Mesodermal cell (in vitro differentiated cells): Measurements from ENCODE around the gene LCN1.
"Not testable (repeated sequence)": the region's sequence is repeated elsewhere in the genome, so short reads cannot be mapped to it uniquely, and the experiment has no call there.

Experiments
- H3K27ac ChIP-seq: 2 replicates; pipeline ENCODE4 v1.7.0; 2013; ENCODE audit warnings: mild to moderate bottlenecking, low read depth, low read length, moderate library complexity; ENCODE audit not compliant: severe bottlenecking
- H3K36me3 ChIP-seq: 2 replicates; pipeline ENCODE4 v1.7.1; 2013; ENCODE audit warnings: mild to moderate bottlenecking, low read length, moderate library complexity; ENCODE audit not compliant: control insufficient read depth, insufficient read depth
- H3K4me1 ChIP-seq: one replicate; pipeline ENCODE4 v1.7.1; 2013; ENCODE audit warnings: mild to moderate bottlenecking, low read length; ENCODE audit not compliant: insufficient read depth, control insufficient read depth, poor library complexity, severe bottlenecking
- H3K4me3 ChIP-seq: 2 replicates; pipeline ENCODE4 v1.7.0; 2013; ENCODE audit warnings: low read length, control low read depth, mild to moderate bottlenecking; ENCODE audit not compliant: insufficient read depth, poor library complexity, severe bottlenecking; ENCODE audit errors: extremely low read depth
- H3K9me3 ChIP-seq: 2 replicates; pipeline ENCODE4 v1.7.1; 2013; ENCODE audit warnings: mild to moderate bottlenecking, low read length, moderate library complexity; ENCODE audit not compliant: control insufficient read depth
- WGBS, 2 experiments: methylation state at CpG; one replicate each; pipeline ENCODE4 v1.1.5; 2013; ENCODE audit warnings: missing lambda C conversion rate in 2 of 2; ENCODE audit not compliant: insufficient coverage in 2 of 2; 5-methylcytosine and 5-hydroxymethylcytosine counted together

LCN1 gene

DNA sequence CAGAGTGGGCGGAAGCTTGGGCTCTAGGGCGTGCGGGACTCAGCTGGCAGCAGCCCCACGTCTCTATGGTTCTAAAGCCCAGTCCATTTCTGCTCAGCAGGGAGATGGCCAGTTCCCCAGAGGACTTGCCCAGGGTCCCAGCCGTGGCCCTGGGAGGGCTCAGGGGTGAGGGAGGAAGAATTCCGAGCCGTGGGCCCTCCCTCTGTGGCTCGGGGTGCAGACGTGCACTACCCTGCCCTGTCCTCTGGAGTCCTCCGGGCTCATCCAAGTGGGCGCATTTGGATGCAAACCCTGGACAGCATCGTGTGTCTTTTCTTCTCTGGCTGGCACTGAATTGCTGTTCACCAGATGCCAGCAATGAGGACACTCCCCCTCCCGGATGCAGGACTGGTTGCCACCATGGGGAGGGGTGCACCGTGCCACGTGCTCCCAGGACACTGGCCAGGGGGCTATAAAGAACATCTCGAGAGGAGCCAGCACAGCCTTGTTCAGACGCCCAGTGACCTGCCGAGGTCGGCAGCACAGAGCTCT is 24.5 kb downstream of the LCN1 start, which contains the start of gene OBP2A:
TSS of gene OBP2A (plus strand) at position 481 of the 531 bp plus-strand sequence. CDS start 55 bp downstream, outside the sequence.
- not testable (repeated sequence) for H3K27ac ChIP-seq
- 84 to 86% methylated on average over 7 to 9 of the region's 19 CpGs for WGBS, 2 experiments

DNA sequence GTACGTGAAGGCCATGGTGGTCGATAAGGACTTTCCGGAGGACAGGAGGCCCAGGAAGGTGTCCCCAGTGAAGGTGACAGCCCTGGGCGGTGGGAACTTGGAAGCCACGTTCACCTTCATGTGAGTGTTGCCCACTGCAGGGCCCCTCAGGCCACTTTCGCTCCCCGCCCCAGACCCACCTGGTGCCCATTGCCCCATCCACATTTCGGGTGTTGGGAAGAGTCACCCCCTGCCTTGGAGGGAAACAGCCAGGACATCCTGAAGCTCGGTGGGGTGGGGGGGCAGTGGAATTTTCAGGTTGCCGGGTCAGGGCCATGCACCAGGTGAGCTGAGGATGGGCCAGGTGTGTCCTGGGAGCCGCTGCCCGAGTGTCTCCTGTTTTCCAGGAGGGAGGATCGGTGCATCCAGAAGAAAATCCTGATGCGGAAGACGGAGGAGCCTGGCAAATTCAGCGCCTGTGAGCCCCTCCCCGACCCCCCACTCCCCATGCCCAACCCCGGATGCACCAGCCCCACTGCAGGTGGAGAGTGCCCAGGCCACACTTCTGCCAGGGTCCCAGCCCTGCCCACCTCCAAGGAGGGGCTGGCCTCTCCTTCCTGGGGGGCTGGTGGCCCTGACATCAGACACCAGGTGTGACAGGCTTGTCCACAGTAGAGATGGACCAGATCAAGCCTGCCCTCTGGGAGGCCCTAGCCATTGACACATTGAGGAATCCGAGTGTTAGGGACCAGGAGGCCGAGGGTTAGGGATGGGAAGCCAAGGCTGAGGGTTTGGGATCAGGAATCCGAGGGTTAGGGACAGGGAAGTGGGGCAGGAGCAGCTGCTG is 25.8 kb downstream of the LCN1 start:
- WGBS, 2 experiments = 92 to 97% methylated on average over 12 to 13 of the region's 21 CpGs
- H3K4me3 ChIP-seq, H3K9me3 ChIP-seq, H3K27ac ChIP-seq, H3K36me3 ChIP-seq, H3K4me1 ChIP-seq: not testable (repeated sequence)

More for the DNA sequence above, 24.5 kb downstream of the LCN1 start, which contains the start of gene OBP2A:
- H3K4me3 ChIP-seq, H3K36me3 ChIP-seq, H3K9me3 ChIP-seq: not testable (repeated sequence)
- H3K4me1 ChIP-seq = peaks cover 11% of the 10 kb centered on the region

DNA sequence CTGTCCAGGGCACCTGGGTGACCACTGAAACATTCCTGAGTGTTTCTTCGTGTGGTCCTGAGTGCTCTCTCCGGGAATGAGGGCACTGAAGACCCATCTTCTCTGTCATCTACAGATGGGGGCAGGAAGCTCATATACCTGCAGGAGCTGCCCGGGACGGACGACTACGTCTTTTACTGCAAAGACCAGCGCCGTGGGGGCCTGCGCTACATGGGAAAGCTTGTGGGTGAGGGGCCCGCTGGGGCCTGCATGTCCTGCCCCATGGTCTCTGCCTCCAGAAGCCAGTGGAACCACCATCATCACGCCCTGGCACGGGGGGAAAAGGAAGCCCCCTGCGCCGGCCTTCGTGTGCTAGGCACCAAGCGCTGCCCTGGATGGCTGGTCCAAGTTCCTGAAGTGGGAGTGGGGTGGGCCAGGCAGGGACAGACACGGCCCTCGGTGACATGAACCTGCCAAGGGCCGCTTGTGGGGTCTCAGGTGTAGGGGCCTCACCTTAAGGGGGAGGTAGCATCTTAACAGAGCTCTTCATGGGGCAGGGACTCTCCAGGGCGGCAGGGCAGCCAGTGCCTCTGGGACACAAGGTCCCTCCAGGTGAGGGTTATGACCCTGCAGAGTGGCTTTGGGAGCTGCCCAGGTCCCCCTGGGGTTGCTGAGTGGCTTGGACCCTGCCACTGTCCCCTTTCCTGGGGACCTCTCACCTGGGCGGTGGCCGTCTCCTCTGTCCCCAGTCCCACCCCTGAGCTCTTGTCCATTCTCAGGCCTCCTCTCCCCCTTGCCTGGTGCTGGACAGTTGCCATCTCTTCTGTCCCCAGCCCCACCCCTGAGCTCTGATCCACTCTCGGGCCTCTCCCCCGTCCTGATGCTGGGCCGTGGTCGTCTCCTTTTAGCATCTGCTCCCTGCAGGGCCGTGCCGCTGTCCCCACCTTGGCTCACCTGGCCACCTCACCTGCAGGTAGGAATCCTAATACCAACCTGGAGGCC is 26.8 kb downstream of the LCN1 start:
- Histone ChIP-seq H3K4me3 (no peak overlapping the region), H3K4me1 (peaks cover 7% of the 10 kb centered on the region), H3K36me3 (no peaks in the 10 kb centered on the region), H3K27ac (no peak overlapping the region), H3K9me3 (no peaks in the 10 kb centered on the region)
- 87 to 88% methylated on average over 23 to 27 of the region's 28 CpGs for WGBS, 2 experiments

DNA sequence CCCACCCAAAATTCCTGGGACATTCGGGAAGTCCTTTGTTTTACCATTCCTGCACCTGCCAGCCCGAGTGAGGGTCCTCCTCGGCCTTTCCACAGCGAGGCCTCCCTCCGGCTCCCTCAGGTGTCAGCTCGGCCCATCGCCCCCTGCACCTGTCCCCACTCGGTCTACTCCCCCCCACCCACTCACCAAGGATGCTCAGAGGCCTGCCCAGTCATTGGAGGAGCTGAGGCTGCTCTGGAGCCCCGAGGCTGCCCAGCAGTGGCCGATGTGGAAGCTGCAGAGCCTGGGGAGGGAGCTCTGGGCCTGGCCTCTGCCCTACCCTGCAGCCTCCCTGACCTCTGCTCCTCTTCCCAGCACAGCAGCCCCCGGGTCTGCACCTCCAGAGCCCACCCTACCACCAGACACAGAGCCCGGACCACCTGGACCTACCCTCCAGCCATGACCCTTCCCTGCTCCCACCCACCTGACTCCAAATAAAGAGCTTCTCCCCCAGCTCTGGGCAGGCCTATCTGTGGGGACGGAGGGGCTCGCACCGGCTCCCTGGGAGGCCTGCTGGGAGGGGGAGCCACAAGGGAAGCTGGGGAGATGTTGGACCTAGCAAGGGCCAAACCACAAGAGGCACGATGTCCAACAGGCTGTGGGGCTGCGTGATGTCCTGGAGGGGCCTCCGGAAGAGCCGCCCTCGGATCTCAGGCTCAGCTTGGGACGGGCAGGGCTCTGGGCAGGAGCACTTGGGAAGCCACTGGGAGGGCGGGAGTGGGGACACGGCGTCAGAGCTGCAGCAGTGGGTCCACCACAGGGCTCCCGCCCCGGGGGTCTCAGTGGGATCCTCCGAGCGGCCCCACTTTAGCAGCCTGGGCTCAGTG is 28.5 kb downstream of the LCN1 start:
- 88 to 95% methylated on average over 18 to 25 of the region's 28 CpGs for WGBS, 2 experiments
- H3K4me1 ChIP-seq, H3K4me3 ChIP-seq, H3K36me3 ChIP-seq, H3K27ac ChIP-seq, H3K9me3 ChIP-seq: not testable (repeated sequence)

DNA sequence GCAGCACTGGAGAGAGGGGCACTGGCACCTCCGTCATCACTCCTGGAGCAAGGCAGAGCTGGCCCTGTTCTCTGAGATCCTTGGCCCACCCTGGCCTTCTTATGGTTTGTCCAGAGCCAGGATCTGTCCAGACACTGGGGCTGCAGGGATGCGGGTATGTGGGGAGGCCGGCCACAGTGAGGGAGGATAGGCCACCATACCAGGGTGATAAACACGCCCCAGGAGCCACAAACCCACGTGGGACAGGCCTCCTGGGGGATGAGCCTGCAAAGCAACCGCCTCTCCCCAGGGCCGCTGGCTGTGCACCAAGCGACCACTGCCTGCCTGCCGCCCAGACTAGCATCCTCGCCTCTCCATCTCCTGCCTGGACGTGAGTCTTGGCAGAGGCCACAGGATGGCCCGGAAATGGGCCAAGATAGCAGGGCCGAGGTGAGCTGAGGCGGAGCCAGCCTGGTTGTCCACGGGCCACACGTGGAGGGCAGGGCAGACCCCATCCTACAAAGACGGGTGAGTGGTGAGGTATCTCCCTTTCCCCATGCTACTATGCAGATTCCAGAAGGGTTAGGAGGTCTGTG is 29.2 kb downstream of the LCN1 start:
- WGBS, 2 experiments = 90 to 92% methylated on average over 12 to 17 of the region's 17 CpGs
- Histone ChIP-seq H3K27ac (no peak overlapping the region), H3K9me3 (no peaks in the 10 kb centered on the region), H3K36me3 (no peaks in the 10 kb centered on the region), H3K4me3 (no peak overlapping the region), H3K4me1 (no peaks in the 10 kb centered on the region)

DNA sequence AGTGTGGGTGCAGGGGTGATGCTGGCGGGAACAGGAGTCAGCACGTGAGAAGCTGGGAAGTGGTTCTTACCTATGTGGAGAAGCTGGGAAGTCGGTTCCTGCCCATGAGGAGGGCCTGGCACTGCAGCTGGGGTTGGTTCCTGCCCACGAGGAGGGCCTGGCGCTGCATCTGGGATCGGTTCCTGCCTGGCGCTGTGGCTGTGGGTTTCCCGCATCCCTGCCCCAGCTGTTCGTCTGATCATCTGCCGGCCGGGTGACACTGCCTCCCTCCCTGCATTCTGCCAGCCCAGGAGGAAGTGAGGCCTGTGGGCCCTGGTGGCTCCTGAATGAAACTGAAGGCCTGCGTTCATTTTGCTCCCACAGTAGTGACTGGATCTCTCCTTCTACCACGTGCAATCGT is 29.8 kb downstream of the LCN1 start:
- WGBS, 2 experiments = 86 to 92% methylated on average over 14 of the region's 14 CpGs
- no peak overlapping the region for H3K27ac ChIP-seq
- no peaks in the 10 kb centered on the region for H3K4me1 ChIP-seq
- H3K4me3 ChIP-seq = no peak overlapping the region
- H3K36me3 ChIP-seq = no peaks in the 10 kb centered on the region
- H3K9me3 ChIP-seq = no peaks in the 10 kb centered on the region

DNA sequence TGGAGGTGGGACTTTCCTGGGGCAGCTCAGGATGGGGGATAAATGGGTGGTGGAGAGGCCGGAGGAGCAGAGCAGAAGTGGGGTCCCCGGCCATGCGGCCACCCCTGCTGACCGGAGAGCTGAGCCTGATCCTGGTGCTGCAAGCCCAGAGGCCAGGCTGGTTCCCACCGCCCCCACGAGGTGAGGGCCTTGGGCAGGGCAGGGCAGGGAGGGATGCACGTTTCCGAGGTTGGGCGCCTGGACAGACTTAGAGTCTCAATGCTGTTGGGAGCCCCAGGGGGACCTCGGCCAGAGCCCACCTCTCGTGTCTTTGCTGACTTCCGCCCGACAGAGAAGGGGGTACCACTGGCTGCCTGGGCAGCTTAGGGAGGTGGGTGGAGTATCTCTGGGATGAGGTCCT is 30.2 kb downstream of the LCN1 start:
- H3K9me3 ChIP-seq = no peaks in the 10 kb centered on the region
- no peak overlapping the region for H3K4me3 ChIP-seq
- H3K36me3 ChIP-seq = no peaks in the 10 kb centered on the region
- no peak overlapping the region for H3K27ac ChIP-seq
- H3K4me1 ChIP-seq = no peaks in the 10 kb centered on the region
- 92 to 98% methylated on average over 13 of the region's 13 CpGs for WGBS, 2 experiments

DNA sequence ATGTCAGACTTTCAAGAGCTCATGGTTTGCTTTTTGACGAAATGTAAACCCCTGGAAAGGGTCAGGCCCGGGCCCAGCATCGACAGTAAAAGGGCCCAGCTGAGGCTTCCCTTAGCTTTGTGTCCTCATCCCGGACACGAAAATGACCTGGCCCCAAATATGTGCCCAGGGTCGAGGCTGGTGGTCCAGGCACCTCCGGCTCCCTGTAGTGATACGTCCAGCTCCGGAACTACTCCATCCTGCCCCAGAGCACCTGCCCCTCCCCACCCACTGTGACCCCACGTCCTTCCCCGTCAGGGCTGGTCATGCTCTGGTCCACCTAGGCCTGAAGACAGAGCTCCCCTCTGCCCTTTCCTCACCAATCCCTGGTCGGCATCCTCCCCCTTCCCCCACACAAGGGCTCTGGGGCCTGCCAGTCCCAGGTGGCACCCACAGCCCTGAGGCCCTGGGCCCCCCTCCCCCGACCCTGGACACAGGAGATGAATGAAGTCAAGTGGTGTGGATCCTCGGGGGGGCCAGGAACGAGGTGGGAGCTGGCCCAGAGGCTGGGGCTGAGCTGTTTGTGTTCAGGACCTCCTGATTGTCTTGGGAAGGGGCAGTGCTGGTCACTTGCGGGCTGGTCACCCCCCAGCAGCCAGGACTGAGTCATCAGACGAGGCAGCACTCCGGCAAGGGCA is 30.9 kb downstream of the LCN1 start:
- Histone ChIP-seq H3K4me1 (no peaks in the 10 kb centered on the region), H3K27ac (no peak overlapping the region), H3K9me3 (no peaks in the 10 kb centered on the region), H3K4me3 (no peak overlapping the region), H3K36me3 (no peaks in the 10 kb centered on the region)
- 90 to 94% methylated on average over 11 to 16 of the region's 18 CpGs for WGBS, 2 experiments

DNA sequence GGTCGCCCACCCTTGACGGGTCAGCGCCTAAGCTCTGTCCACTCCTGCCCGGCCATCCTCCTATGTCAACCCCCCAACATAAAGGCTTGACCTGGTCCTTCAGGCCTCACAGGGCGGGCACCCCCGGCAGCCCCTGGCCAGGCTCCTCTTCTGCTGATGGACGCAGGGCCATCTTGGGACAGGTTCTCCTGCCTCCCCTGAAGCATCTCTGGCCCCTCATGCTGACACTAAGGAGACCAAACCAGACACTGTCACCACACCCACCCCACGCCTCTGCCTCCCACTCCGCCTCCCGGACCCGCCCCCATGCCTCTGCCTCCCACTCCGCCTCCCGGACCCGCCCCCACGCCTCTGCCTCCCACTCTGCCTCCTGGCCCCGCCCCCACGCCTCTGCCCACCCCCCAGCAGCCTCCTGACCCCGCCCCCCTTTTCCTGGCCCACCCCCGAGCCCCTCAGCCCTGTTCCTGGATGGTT is 31.5 kb downstream of the LCN1 start:
- no peaks in the 10 kb centered on the region for H3K4me1 ChIP-seq
- H3K4me3 ChIP-seq = no peak overlapping the region
- no peak overlapping the region for H3K27ac ChIP-seq
- WGBS, 2 experiments = 91% methylated on average over 4 to 10 of the region's 19 CpGs
- no peaks in the 10 kb centered on the region for H3K9me3 ChIP-seq
- H3K36me3 ChIP-seq = no peaks in the 10 kb centered on the region
